ENCODE data around the gene PHKB.

Gene PHKB

GRCh38 chr16:47604306-47604705, 143.2 kb downstream of the PHKB start:
- no peak overlapping the region for H3K4me3 ChIP-seq (ENCODE audit: low read depth, low read length)
- DNase-seq (ENCODE audit: low read depth): no peak
- no peak for TF ChIP-seq CTCF (IDR thresholded peaks at IDR 0.05; ENCODE audit: control insufficient read depth, extremely low read depth, insufficient read depth)

- no peak for TF ChIP-seq CTCF (IDR thresholded peaks at IDR 0.05; ENCODE audit: control insufficient read depth, extremely low read depth, insufficient read depth)
- no peak for DNase-seq (ENCODE audit: low read depth)
- H3K4me3 ChIP-seq (ENCODE audit: low read depth, low read length): no peak overlapping the region
These were observed 149.9 kb downstream of the PHKB start for GRCh38 chr16:47611042-47611441.

- TF ChIP-seq CTCF (IDR thresholded peaks at IDR 0.05; ENCODE audit: control insufficient read depth, extremely low read depth, insufficient read depth): no peak
- H3K4me3 ChIP-seq (ENCODE audit: low read depth, low read length): no peak overlapping the region
- no peak for DNase-seq (ENCODE audit: low read depth)
These were observed 150.8 kb downstream of the PHKB start for GRCh38 chr16:47611848-47612493.

- no peak for TF ChIP-seq CTCF (IDR thresholded peaks at IDR 0.05; ENCODE audit: control insufficient read depth, extremely low read depth, insufficient read depth)
- H3K4me3 ChIP-seq (ENCODE audit: low read depth, low read length): no peak overlapping the region
- no peak for DNase-seq (ENCODE audit: low read depth)
These were observed 151.6 kb downstream of the PHKB start for GRCh38 chr16:47612711-47613110.

- H3K4me3 ChIP-seq (ENCODE audit: low read depth, low read length): no peak overlapping the region
- TF ChIP-seq CTCF (IDR thresholded peaks at IDR 0.05; ENCODE audit: control insufficient read depth, extremely low read depth, insufficient read depth): no peak
- DNase-seq (ENCODE audit: low read depth): no peak
These were observed 152.1 kb downstream of the PHKB start for GRCh38 chr16:47613251-47613650.

- H3K4me3 ChIP-seq (ENCODE audit: low read depth, low read length): no peak overlapping the region
- no peak for DNase-seq (ENCODE audit: low read depth)
- TF ChIP-seq CTCF (IDR thresholded peaks at IDR 0.05; ENCODE audit: control insufficient read depth, extremely low read depth, insufficient read depth): no peak
These were observed 156.6 kb downstream of the PHKB start for GRCh38 chr16:47617732-47618131.
